ENCODE results near the gene FLOT1. TPM values are rescaled to one million over a fixed set of nuclear protein-coding genes. Genes with fewer than 3 reads are reported as not detected.

Gene FLOT1
- total and polyA plus RNA-seq, 2 of the 13 experiments (the other 11 are each of a cell fraction or from before 2014, with no cell fraction given), result 82.3 to 130 TPM

- TF ChIP-seq PBX3 (CRISPR knock-in tag; IDR thresholded peaks at IDR 0.05; ENCODE audit: borderline replicate concordance), result no peak
- 0 out of 2 replicates have a peak, but pooled peaks have one; percentile 49 for TF ChIP-seq NAIF1 (CRISPR knock-in tag; IDR thresholded peaks at IDR 0.05; ENCODE audit: borderline replicate concordance)
- TF ChIP-seq BCLAF1 (IDR thresholded peaks at IDR 0.05), result no peak
- peak; percentile 38; the same call in 1 of the 2 replicates for TF ChIP-seq ZKSCAN5 (CRISPR knock-in tag; IDR thresholded peaks at IDR 0.05)
- no peak for TF ChIP-seq ZNF30 (CRISPR knock-in tag; IDR thresholded peaks at IDR 0.05)
- no peak for TF ChIP-seq ZNF644 (CRISPR knock-in tag; IDR thresholded peaks at IDR 0.05; ENCODE audit: low read depth)
- 0 out of 2 replicates have a peak, but pooled peaks have one; percentile 38 for TF ChIP-seq ZSCAN29 (CRISPR knock-in tag; conservative IDR thresholded peaks at IDR 0.05)
- no peak for TF ChIP-seq ZNF776 (CRISPR knock-in tag; IDR thresholded peaks at IDR 0.05)
- TF ChIP-seq NBN (conservative IDR thresholded peaks at IDR 0.05), result no peak
- no peak for TF ChIP-seq KLF9 (CRISPR knock-in tag; IDR thresholded peaks at IDR 0.05; ENCODE audit: low read depth)
- no peak for TF ChIP-seq TFE3 (CRISPR knock-in tag; IDR thresholded peaks at IDR 0.05)
- no peak for TF ChIP-seq ZFAT (CRISPR knock-in tag; conservative IDR thresholded peaks at IDR 0.05)
- no peak for TF ChIP-seq ZBTB1 (CRISPR knock-in tag; IDR thresholded peaks at IDR 0.05; ENCODE audit: borderline replicate concordance)
- TF ChIP-seq ZC3H4 (CRISPR knock-in tag; IDR thresholded peaks at IDR 0.05; ENCODE audit: borderline replicate concordance), result no peak
- peak; percentile 50; the same call in 1 of the 2 replicates for TF ChIP-seq ELF4 (CRISPR knock-in tag; IDR thresholded peaks at IDR 0.05; ENCODE audit: borderline replicate concordance)
- 0 out of 2 replicates have a peak, but pooled peaks have one; percentile 2 for TF ChIP-seq SP5 (CRISPR knock-in tag; IDR thresholded peaks at IDR 0.05; ENCODE audit: borderline replicate concordance, low read depth)
- no peak for TF ChIP-seq NFIB (CRISPR knock-in tag; IDR thresholded peaks at IDR 0.05; ENCODE audit: borderline replicate concordance)
- TF ChIP-seq ZNF709 (CRISPR knock-in tag; IDR thresholded peaks at IDR 0.05), result no peak
- TF ChIP-seq KMT2A (CRISPR knock-in tag; IDR thresholded peaks at IDR 0.05), result no peak
- no peak; the same call in 1 of the 2 replicates for TF ChIP-seq ZNF503 (CRISPR knock-in tag; IDR thresholded peaks at IDR 0.05)
- TF ChIP-seq MYNN (CRISPR knock-in tag; IDR thresholded peaks at IDR 0.05; ENCODE audit: low read depth), result no peak
- TF ChIP-seq IKZF1 (IDR thresholded peaks at IDR 0.05), result no peak
- TF ChIP-seq RARA (CRISPR knock-in tag; IDR thresholded peaks at IDR 0.05), result no peak
- no peak; the same call in 1 of the 2 replicates for TF ChIP-seq WIZ (CRISPR knock-in tag; IDR thresholded peaks at IDR 0.05)
Measured at GRCh38 chr6:30743099-30744053, 889 bp upstream of the FLOT1 start (continued).
